MCF 10A (cell line): ENCODE measurements around the gene NUP98. TPM values are rescaled to one million over a fixed set of nuclear protein-coding genes. Genes with fewer than 3 reads are reported as not detected.

Source experiments
- BruUV-seq: library from RNA; stranded (reverse); fragments of 400-500 nt; replicated peaks from 2 replicates; lab custom pipeline; 2021; lab: Mats Ljungman, UMichigan
- CTCF ChIA-PET: fragments of 300-600 bp; sonication (Branson Sonifier 250); formaldehyde crosslinking; extraction: SDS; loops from one replicate; lab custom pipeline; 2021; ENCODE audit warnings: antibody characterized with exemption, inconsistent platforms; lab: Yijun Ruan, JAX
- POLR2A ChIA-PET: fragments of 300-600, 350-650 bp; sonication (Branson Sonifier 250); formaldehyde crosslinking; extraction: SDS; loops from one replicate; lab custom pipeline; 2020; ENCODE audit warnings: antibody characterized with exemption, inconsistent platforms; lab: Yijun Ruan, JAX
- DNase-seq: peaks from one replicate; pipeline ENCODE4 v3.0.0-alpha.2; 2018; ENCODE audit not compliant: unreplicated experiment
- H3K27ac Mint-ChIP-seq: one replicate; pipeline ENCODE4 v1.8.0; 2022; ENCODE audit warnings: mild to moderate bottlenecking, low read depth, mixed read lengths; ENCODE audit not compliant: unreplicated experiment
- H3K27me3 Mint-ChIP-seq: one replicate; pipeline ENCODE4 v1.8.0; 2022; ENCODE audit warnings: mixed read lengths; ENCODE audit not compliant: insufficient read depth, unreplicated experiment
- H3K36me3 Mint-ChIP-seq: one replicate; pipeline ENCODE4 v1.8.0; 2022; ENCODE audit warnings: mild to moderate bottlenecking, moderate library complexity, mixed read lengths; ENCODE audit not compliant: insufficient read depth, unreplicated experiment
- H3K4me1 Mint-ChIP-seq: one replicate; pipeline ENCODE4 v1.8.0; 2022; ENCODE audit warnings: mixed read lengths; ENCODE audit not compliant: insufficient read depth, unreplicated experiment
- H3K4me3 Mint-ChIP-seq: one replicate; pipeline ENCODE4 v1.8.0; 2022; ENCODE audit warnings: mild to moderate bottlenecking, moderate library complexity, mixed read lengths; ENCODE audit not compliant: unreplicated experiment
- H3K9me3 Mint-ChIP-seq: one replicate; pipeline ENCODE4 v1.8.0; 2022; ENCODE audit warnings: mixed read lengths; ENCODE audit not compliant: unreplicated experiment
- intact Hi-C: fragments of 100-400 bp; cut with micrococcal nuclease; formaldehyde crosslinking; loops from 2 replicates; pipeline ENCODE4 v1.14.1; 2022
- total RNA-seq: library from RNA; stranded (reverse); gene quantifications from 2 replicates; pipeline ENCODE4 v1.2.3, GENCODE V29; 2022
- TF ChIP-seq, protein P1 (sequence below): fragments of 200-600 bp; IDR thresholded peaks from one replicate; pipeline ENCODE4 v1.8.0; 2022; ENCODE audit warnings: antibody characterized with exemption, mild to moderate bottlenecking; ENCODE audit not compliant: unreplicated experiment

The NUP98 gene
- total RNA-seq, 1 experiment from 2014 or later: 83.7 TPM

DNA sequence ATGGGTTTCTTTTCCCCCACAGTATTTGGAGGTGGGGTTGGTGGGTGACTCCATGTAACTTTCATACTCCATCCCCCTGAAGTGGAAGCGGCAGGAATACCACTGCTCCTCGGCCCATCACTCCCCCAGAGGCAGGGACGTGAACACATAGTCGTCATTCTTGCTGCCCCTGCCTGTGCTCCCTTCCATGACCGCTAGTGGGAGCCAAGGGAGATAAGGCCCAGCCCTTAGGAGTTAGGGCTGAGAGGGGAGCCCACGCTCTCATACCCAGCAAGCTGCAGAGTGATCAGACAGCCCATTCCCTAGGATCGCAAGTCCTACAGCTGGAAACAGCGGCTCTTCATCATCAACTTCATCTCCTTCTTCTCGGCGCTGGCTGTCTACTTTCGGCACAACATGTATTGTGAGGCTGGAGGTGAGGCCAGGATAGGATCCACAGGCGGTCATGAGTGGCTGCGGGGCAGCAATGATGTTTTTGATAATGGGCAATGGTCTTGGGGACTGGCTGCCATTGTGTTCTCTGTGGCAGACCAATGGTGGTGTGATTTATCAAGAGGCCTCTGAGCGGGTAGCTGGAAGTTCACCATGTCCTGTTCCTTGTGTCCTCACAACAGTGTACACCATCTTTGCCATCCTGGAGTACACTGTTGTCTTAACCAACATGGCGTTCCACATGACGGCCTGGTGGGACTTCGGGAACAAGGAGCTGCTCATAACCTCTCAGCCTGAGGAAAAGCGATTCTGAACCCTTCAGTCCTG is 27.5 kb upstream of the NUP98 start:
- H3K4me1 Mint-ChIP-seq: peaks cover 15% of the 10 kb centered on the region
- peaks cover 29% of the 10 kb centered on the region for H3K36me3 Mint-ChIP-seq
- intact Hi-C loops: no loop called here
- no TSS peak for BruUV-seq
- POLR2A ChIA-PET: interaction anchor here (1.2 kb wide), 1 partner anchor 16 kb away, joined by 3 read pairs; the partner anchor contains the start of gene RHOG
- no peak overlapping the region for H3K27ac Mint-ChIP-seq
- H3K4me3 Mint-ChIP-seq: no peak overlapping the region
- H3K27me3 Mint-ChIP-seq: no peaks in the 10 kb centered on the region
- CTCF ChIA-PET: interaction anchor here (0.7 to 2.0 kb wide), 2 partner anchors 17 to 155 kb away, joined by 3 to 4 read pairs; no protein-coding TSS in a partner anchor
- no peaks in the 10 kb centered on the region for H3K9me3 Mint-ChIP-seq
- peak; percentile 43 for DNase-seq
- TF ChIP-seq, protein P1, sequence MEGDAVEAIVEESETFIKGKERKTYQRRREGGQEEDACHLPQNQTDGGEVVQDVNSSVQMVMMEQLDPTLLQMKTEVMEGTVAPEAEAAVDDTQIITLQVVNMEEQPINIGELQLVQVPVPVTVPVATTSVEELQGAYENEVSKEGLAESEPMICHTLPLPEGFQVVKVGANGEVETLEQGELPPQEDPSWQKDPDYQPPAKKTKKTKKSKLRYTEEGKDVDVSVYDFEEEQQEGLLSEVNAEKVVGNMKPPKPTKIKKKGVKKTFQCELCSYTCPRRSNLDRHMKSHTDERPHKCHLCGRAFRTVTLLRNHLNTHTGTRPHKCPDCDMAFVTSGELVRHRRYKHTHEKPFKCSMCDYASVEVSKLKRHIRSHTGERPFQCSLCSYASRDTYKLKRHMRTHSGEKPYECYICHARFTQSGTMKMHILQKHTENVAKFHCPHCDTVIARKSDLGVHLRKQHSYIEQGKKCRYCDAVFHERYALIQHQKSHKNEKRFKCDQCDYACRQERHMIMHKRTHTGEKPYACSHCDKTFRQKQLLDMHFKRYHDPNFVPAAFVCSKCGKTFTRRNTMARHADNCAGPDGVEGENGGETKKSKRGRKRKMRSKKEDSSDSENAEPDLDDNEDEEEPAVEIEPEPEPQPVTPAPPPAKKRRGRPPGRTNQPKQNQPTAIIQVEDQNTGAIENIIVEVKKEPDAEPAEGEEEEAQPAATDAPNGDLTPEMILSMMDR: peak; percentile 21

DNA sequence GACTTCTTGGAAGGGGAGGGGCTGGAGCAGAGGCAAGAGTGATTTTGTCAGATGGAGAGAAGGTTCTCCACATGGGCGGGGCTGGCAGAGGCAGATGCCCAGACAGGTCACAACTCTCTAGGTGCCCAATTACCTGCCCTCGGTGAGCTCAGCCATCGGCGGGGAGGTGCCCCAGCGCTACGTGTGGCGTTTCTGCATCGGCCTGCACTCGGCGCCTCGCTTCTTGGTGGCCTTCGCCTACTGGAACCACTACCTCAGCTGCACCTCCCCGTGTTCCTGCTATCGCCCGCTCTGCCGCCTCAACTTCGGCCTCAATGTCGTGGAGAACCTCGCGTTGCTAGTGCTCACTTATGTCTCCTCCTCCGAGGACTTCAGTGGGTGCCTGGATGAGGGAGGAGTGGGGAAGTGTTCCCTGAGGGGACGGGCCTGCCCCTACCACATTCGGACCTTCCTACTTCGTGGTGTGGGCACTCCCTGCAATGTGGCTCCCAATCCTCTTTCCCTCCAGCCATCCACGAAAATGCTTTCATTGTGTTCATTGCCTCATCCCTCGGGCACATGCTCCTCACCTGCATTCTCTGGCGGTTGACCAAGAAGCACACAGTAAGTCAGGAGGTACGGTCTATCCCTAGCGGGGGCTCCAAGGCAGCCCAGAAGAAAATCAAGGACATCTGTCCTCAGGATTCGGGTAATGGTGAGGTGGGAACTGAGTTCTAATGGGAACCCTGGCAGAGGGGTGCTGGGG is 26.6 kb upstream of the NUP98 start:
- Mint-ChIP-seq H3K27me3 (no peaks in the 10 kb centered on the region), H3K27ac (no peak overlapping the region), H3K4me3 (no peak overlapping the region), H3K4me1 (peaks cover 15% of the 10 kb centered on the region), H3K36me3 (peaks cover 21% of the 10 kb centered on the region), H3K9me3 (no peaks in the 10 kb centered on the region)
- ChIA-PET CTCF (interaction anchor here (1.1 to 2.6 kb wide), 2 partner anchors 14 to 15 kb away, joined by 10 to 14 read pairs; partner anchors contain the start of gene PGAP2), POLR2A (interaction anchor here (1.1 kb wide), 1 partner anchor 254 kb away, joined by 4 read pairs; no protein-coding TSS in a partner anchor)
- TF ChIP-seq, protein P1: no peak
- no TSS peak for BruUV-seq
- DNase-seq: no peak
- intact Hi-C loops: no loop called here

DNA sequence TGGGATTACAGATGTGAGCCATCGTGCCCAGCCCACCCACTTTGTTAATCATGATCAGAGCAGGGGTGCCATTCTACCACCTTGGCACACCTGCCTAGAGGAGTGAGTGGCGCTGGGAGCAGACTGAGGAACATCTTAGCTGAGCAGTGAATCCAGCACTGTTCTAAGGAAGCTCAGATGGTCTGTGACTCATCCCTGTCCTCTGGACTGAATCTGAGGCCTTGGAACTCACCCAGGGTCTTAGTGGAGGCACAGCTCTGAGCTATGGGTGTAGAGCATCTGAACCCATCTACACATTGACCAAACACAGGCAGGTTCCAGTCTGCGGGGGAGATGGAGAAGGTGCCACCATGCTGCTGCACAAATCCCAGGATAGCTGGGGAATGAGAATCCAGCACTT is 25.9 kb upstream of the NUP98 start:
- no TSS peak for BruUV-seq
- Mint-ChIP-seq H3K4me1 (peaks cover 15% of the 10 kb centered on the region), H3K27me3 (no peaks in the 10 kb centered on the region), H3K27ac (no peak overlapping the region), H3K36me3 (peaks cover 21% of the 10 kb centered on the region), H3K4me3 (no peak overlapping the region), H3K9me3 (no peaks in the 10 kb centered on the region)
- DNase-seq: peak; percentile 69
- intact Hi-C loops: no loop called here
- TF ChIP-seq, protein P1: no peak
- POLR2A ChIA-PET: interaction anchor here (0.6 to 1.3 kb wide), 3 partner anchors 17 to 255 kb away, joined by 3 to 4 read pairs (median 4); partner anchors contain the start of gene RHOG
- CTCF ChIA-PET: interaction anchor here (0.5 to 2.6 kb wide), 3 partner anchors 14 to 87 kb away, joined by 3 to 14 read pairs (median 10); partner anchors contain the start of gene PGAP2

GRCh38 chr11:3822312-3822711 is 25.0 kb upstream of the NUP98 start:
- ChIA-PET CTCF (interaction anchor here (0.6 to 2.6 kb wide), 2 partner anchors 13 to 24 kb away, joined by 4 to 14 read pairs; partner anchors contain the start of gene PGAP2), POLR2A (interaction anchor here (1.3 kb wide), 1 partner anchor 19 kb away, joined by 3 read pairs; no protein-coding TSS in a partner anchor)
- DNase-seq: no peak
- intact Hi-C loops: no loop called here
- Mint-ChIP-seq H3K9me3 (no peaks in the 10 kb centered on the region), H3K4me3 (no peak overlapping the region), H3K4me1 (peaks cover 15% of the 10 kb centered on the region), H3K27ac (no peak overlapping the region), H3K36me3 (peaks cover 11% of the 10 kb centered on the region), H3K27me3 (no peaks in the 10 kb centered on the region)
- no TSS peak for BruUV-seq
- TF ChIP-seq, protein P1: no peak
